ENCODE data around the gene PUS7. TPM values are rescaled to one million over a fixed set of nuclear protein-coding genes. Genes with fewer than 3 reads are reported as not detected.
"Not testable (repeated sequence)": the region's sequence is repeated elsewhere in the genome, so short reads cannot be mapped to it uniquely, and the experiment has no call there.

The PUS7 gene
- total RNA-seq, 1 donor, result 16.8 TPM

DNA sequence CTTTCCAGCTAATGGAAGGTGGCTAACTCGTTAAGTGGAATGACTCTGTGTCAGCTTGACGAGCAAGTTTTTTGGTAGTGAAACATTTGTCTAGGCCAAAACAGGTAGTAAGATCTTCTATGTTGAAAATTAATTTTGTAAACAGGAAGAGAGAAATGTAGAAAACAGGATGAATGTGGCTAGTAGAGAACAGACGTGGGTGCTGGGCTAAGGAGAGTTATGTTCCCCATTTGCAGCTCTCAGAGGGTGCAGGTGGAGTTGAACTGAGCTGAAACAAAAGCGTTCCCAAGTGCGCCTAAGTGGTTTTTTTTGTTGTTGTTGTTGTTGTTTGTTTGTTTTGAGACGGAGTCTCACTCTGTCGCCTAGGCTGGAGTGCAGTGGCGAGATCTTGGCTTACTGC lies 73.9 kb downstream of the PUS7 start:
- DNase-seq (ENCODE audit: low read depth), result no peak
- no peak overlapping the region for H3K4me3 ChIP-seq (ENCODE audit: low read depth, low read length)
- TF ChIP-seq, protein P1, sequence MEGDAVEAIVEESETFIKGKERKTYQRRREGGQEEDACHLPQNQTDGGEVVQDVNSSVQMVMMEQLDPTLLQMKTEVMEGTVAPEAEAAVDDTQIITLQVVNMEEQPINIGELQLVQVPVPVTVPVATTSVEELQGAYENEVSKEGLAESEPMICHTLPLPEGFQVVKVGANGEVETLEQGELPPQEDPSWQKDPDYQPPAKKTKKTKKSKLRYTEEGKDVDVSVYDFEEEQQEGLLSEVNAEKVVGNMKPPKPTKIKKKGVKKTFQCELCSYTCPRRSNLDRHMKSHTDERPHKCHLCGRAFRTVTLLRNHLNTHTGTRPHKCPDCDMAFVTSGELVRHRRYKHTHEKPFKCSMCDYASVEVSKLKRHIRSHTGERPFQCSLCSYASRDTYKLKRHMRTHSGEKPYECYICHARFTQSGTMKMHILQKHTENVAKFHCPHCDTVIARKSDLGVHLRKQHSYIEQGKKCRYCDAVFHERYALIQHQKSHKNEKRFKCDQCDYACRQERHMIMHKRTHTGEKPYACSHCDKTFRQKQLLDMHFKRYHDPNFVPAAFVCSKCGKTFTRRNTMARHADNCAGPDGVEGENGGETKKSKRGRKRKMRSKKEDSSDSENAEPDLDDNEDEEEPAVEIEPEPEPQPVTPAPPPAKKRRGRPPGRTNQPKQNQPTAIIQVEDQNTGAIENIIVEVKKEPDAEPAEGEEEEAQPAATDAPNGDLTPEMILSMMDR (IDR thresholded peaks at IDR 0.05; ENCODE audit: insufficient read depth, low read depth, low read length), result no peak

DNA sequence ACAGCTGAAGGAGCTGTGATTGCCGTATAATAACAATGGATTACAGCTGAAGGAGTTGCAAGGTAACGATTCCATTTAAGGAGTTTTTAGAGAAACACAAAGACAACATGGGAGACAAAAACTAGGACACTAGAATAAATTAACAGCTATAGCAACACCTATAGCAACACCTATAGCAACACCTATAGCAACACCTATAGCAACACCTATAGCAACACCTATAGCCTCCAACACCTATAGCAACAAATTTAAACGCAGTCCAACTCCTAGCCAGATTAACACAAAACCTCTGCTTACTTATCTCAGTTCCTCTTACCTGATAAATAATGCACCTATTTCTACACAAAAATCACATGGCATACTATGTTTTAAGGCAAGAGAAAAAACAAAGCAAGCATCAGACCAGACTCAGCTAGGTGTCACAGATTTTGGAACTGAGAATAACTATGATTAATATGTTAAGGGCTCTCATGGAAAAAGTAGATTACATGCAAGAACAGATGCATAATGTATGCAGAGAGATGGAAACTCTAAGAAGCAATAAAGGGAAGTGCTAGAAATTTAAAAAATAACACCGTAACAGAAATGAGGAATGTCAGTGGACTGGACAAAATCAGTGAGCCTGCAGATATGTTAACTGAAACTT lies 77.6 kb downstream of the PUS7 start:
- DNase-seq (ENCODE audit: low read depth), result no peak
- TF ChIP-seq, protein P1 (IDR thresholded peaks at IDR 0.05; ENCODE audit: insufficient read depth, low read depth, low read length), result no peak
- H3K4me3 ChIP-seq (ENCODE audit: low read depth, low read length), result no peak overlapping the region

DNA sequence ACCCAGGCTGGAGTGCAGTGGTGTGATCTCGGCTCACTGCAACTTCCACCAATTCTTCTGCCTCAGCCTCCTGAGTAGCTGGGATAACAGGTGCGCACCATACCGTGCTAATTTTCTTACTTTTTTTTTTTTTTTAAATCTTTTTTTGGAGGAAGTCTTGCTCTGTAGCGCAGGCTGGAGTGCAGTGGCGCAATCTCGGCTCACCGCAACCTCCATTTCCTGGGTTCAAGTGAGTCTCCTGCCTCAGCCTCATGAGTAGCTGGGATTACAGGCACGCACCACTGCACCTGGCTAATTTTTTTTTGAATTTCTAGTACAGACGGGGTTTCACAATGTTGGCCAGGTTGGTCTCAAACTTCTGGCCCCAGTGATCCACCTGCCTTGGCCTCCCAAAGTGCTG lies 79.9 kb downstream of the PUS7 start:
- H3K4me3 ChIP-seq (ENCODE audit: low read depth, low read length); DNase-seq (ENCODE audit: low read depth): not testable (repeated sequence)

DNA sequence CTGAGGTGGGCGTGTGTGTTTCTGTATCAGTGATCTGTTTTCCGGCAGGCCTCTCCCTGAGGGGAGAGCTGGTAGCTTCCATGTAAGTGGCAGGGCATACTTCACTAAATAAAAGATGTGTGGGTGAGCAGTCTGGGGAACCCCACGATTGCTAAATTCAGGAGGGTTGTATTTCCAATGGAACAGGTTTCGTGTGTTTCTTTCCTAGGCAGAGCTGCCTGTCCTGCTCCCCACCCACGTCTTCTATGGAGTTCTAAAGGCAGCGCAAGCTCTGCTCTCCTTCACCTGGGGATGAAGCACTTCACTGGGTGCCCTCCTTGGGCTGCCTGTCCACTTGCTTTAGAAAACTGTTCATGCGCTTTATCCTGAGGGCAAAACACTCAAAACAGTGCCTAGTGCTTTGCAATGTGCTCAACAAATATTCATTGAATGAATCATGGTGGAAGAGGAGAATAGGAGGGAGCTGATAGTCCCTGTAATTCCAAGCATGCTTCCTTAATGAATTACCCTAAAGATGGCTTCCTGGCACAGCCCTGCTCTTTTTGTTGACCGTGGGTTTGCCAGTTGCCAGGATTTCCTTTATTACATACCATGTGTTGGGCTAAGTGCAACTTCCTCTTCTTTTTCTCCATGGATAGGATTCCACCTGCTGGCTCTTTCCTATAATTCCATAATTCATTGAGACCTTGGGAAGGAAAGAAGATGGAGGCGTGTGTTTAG lies 82.7 kb downstream of the PUS7 start:
- TF ChIP-seq, protein P1 (IDR thresholded peaks at IDR 0.05; ENCODE audit: insufficient read depth, low read depth, low read length), result no peak
- DNase-seq (ENCODE audit: low read depth), result peak; percentile 34
- H3K4me3 ChIP-seq (ENCODE audit: low read depth, low read length), result no peak overlapping the region

DNA sequence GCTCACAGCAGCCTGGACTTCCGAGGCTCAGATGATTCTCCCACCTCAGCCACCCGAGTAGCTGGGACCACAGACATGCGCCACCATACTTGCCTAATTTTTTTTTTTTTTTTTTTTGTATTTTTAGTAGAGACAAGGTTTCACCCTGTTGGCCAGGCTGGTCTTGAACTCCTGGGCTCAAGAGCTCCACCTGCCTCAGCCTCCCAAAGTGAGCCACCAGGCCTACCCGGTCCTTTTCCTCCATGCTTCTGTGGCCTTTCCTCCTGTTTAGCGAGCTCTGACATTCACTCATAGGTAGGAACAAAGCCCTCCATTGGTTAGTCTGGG lies 83.3 kb downstream of the PUS7 start:
- H3K4me3 ChIP-seq (ENCODE audit: low read depth, low read length), result no peak overlapping the region
- TF ChIP-seq, protein P1 (IDR thresholded peaks at IDR 0.05; ENCODE audit: insufficient read depth, low read depth, low read length), result no peak
- no peak for DNase-seq (ENCODE audit: low read depth)

DNA sequence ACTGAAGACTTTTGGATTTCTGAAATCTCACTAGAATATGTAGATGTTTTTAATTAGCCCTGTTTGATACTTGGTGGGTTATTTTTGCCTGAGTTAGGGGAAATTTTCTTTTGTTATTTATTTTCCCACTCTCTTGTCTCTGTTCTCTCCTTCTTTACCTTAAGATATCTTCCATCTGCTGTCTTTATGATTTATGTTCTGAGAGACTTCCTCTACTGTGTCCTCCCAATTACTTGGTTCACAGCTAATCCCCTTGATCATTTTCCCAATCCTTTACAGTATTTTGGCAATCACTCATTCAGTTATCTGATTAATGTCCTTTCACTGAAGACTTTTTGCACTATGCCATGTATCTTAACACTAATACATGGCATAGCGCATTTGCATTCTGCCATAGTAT lies 83.8 kb downstream of the PUS7 start:
- TF ChIP-seq, protein P1 (IDR thresholded peaks at IDR 0.05; ENCODE audit: insufficient read depth, low read depth, low read length), result no peak
- no peak for DNase-seq (ENCODE audit: low read depth)
- H3K4me3 ChIP-seq (ENCODE audit: low read depth, low read length), result no peak overlapping the region

DNA sequence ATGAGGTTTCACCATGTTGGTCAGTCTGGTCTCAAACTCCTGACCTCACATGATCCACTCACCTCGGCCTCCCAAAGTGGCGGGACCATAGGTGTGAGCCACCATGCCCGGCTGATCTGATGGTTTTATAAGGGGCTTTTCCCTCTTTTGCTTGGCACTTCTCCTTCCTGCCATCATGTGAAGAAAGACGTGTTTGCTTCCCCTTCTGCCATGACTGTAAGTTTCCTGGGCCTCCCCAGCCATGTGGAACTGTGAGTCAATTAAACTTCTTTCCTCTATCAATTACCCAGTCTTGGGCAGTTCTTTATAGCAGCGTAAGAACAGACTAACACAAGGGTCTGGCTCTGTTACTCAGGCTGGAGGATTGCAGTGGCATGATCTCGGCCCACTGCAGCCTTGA lies 84.7 kb downstream of the PUS7 start:
- H3K4me3 ChIP-seq (ENCODE audit: low read depth, low read length); DNase-seq (ENCODE audit: low read depth): not testable (repeated sequence)
